ENCODE measurements around the gene SLC24A5.
A peak's percentile ranks its signal among the peaks of the same experiment; 100 is the strongest.

SLC24A5 gene

DNA sequence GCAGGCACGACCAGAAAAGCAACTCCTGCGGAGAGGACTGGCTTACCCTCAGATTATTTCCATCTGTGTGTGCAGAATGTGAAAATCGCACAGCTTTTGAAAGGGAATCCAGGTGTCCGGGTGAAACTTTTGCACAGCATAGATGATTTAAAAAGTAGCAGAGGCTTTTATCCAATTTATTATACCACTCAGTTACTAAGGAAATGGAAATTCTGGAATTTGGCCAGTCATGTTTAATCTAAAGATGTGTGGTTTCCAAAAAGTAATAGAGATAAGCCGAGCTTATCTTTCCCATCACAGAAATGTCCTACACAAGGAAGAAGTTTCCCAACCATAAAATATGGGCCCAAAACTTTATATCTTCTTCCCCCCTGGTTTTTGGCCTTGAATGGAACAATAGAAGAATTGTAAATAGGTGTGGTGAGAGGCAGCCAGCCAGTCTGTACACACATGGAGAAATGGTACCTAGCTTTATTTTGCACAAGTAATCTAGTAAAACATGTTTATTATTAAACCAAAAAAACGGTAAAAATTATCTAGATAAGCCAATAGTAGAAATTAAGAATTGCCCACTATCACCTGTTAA, 19.3 kb upstream of the SLC24A5 start:
- Histone ChIP-seq H3K27me3 (no peaks in the 10 kb centered on the region; the same call in 1 of the 2 replicates), H3K9me3 (no peaks in the 10 kb centered on the region), H3K36me3 (no peaks in the 10 kb centered on the region), H3K4me3 (ENCODE audit: low read depth, low read length) (no peak overlapping the region), H3K4me1 (peaks cover 12% of the 10 kb centered on the region)
- no peak for DNase-seq
- TF ChIP-seq, protein P1, sequence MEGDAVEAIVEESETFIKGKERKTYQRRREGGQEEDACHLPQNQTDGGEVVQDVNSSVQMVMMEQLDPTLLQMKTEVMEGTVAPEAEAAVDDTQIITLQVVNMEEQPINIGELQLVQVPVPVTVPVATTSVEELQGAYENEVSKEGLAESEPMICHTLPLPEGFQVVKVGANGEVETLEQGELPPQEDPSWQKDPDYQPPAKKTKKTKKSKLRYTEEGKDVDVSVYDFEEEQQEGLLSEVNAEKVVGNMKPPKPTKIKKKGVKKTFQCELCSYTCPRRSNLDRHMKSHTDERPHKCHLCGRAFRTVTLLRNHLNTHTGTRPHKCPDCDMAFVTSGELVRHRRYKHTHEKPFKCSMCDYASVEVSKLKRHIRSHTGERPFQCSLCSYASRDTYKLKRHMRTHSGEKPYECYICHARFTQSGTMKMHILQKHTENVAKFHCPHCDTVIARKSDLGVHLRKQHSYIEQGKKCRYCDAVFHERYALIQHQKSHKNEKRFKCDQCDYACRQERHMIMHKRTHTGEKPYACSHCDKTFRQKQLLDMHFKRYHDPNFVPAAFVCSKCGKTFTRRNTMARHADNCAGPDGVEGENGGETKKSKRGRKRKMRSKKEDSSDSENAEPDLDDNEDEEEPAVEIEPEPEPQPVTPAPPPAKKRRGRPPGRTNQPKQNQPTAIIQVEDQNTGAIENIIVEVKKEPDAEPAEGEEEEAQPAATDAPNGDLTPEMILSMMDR (IDR thresholded peaks at IDR 0.05; ENCODE audit: low read depth, low read length) = no peak

GRCh38 chr15:48102167-48102566, 18.6 kb upstream of the SLC24A5 start:
- TF ChIP-seq, protein P1 (IDR thresholded peaks at IDR 0.05; ENCODE audit: low read depth, low read length) = no peak
- Histone ChIP-seq H3K36me3 (no peaks in the 10 kb centered on the region), H3K9me3 (no peaks in the 10 kb centered on the region), H3K4me3 (ENCODE audit: low read depth, low read length) (no peak overlapping the region), H3K4me1 (peaks cover 12% of the 10 kb centered on the region), H3K27me3 (no peaks in the 10 kb centered on the region; the same call in 1 of the 2 replicates)
- no peak for DNase-seq

GRCh38 chr15:48103647-48104046, 17.1 kb upstream of the SLC24A5 start:
- DNase-seq = no peak
- Histone ChIP-seq H3K4me3 (ENCODE audit: low read depth, low read length) (no peak overlapping the region), H3K36me3 (no peaks in the 10 kb centered on the region), H3K4me1 (peaks cover 7% of the 10 kb centered on the region), H3K9me3 (no peaks in the 10 kb centered on the region), H3K27me3 (no peaks in the 10 kb centered on the region)
- TF ChIP-seq, protein P1 (IDR thresholded peaks at IDR 0.05; ENCODE audit: low read depth, low read length) = no peak

DNA sequence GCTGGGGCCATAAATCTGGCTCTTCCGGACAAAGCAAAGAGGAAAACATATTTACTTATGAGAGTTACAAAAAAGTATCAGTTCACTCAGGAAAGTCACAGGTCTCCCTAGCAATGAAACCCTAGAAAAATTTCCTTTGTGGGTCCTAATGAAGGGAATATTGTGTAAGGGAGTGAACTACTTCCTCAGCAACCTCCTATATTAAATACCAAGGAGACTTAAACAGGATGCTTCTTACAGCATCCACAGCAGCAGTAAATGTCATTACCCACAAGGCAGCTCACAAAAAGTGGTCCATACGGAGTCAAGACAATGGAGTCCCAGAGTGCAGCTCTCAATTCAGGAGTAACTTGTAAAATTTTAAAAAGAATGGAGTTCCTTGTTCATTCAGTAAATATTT, 14.9 kb upstream of the SLC24A5 start:
- H3K4me3 ChIP-seq (ENCODE audit: low read depth, low read length) = no peak overlapping the region
- H3K36me3 ChIP-seq = no peaks in the 10 kb centered on the region
- H3K27me3 ChIP-seq = no peaks in the 10 kb centered on the region
- no peaks in the 10 kb centered on the region for H3K9me3 ChIP-seq
- TF ChIP-seq, protein P1 (IDR thresholded peaks at IDR 0.05; ENCODE audit: low read depth, low read length) = no peak
- DNase-seq = no peak
- peaks cover 6% of the 10 kb centered on the region for H3K4me1 ChIP-seq

GRCh38 chr15:48109212-48109611, 11.6 kb upstream of the SLC24A5 start:
- TF ChIP-seq, protein P1 (IDR thresholded peaks at IDR 0.05; ENCODE audit: low read depth, low read length) = no peak
- H3K27me3 ChIP-seq = no peaks in the 10 kb centered on the region
- no peak overlapping the region for H3K4me3 ChIP-seq (ENCODE audit: low read depth, low read length)
- H3K36me3 ChIP-seq = no peaks in the 10 kb centered on the region
- DNase-seq = peak; percentile 17
- H3K4me1 ChIP-seq = peaks cover 3% of the 10 kb centered on the region; the same call in 1 of the 2 replicates
- H3K9me3 ChIP-seq = no peaks in the 10 kb centered on the region

DNA sequence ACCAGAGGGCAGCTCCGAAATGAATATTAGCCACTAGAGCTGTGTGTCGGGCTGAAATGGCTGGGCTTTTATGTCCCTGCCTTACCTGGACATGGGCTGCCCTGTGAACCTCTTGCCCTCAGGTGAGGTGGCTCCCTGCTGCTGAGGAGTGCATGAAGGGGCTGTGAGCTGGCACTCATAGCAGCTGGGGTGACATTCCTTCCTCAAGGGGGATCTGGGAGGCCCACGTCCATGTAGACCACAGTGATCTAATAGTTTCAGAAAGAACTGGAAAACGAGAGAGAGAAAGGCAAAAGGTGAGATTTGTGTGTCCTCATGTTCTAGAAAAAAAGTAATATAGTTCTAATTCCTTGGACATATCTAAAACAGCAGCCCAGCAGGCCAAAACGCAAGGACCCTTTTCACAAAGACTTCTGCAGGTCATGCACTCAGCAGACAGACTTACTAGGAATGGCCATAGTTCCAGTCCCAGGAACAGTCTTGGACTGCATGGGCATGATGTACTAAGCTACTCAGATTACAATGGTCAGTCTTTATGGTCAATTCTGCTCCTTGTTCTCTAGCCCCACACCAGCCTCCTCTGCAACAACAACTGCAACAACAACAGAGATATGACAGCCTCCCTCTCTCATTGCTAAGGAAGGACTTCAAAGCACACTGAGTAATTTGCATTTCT, 10.8 kb upstream of the SLC24A5 start:
- Histone ChIP-seq H3K4me1 (peaks cover 3% of the 10 kb centered on the region; the same call in 1 of the 2 replicates), H3K27me3 (no peaks in the 10 kb centered on the region), H3K9me3 (no peaks in the 10 kb centered on the region), H3K4me3 (ENCODE audit: low read depth, low read length) (no peak overlapping the region), H3K36me3 (no peaks in the 10 kb centered on the region)
- TF ChIP-seq, protein P1 (IDR thresholded peaks at IDR 0.05; ENCODE audit: low read depth, low read length) = peak; percentile 15; the same call in 1 of the 2 replicates
- DNase-seq = no peak

Measured in BE2C (cell line).